Measurements from ENCODE around the gene LRGUK. TPM values are rescaled to one million over a fixed set of nuclear protein-coding genes. Genes with fewer than 3 reads are reported as not detected.

The LRGUK gene
- total RNA-seq, 2 donors from 2014 or later = 0.57 to 0.60 TPM

- no peak for ATAC-seq
- no peak overlapping the region for H3K4me3 Mint-ChIP-seq
- H3K36me3 Mint-ChIP-seq (ENCODE audit: low read depth) = no peaks in the 10 kb centered on the region
Measured at GRCh38 chr7:134254311-134254710, 127.2 kb downstream of the LRGUK start.

GRCh38 chr7:134255814-134256213 lies 128.7 kb downstream of the LRGUK start:
- no peaks in the 10 kb centered on the region for H3K9me3 ChIP-seq (ENCODE audit: control insufficient read depth, low read length, poor library complexity, severe bottlenecking)
- peaks cover 10% of the 10 kb centered on the region for H3K27me3 Mint-ChIP-seq
- H3K27ac Mint-ChIP-seq = no peak overlapping the region
- no peaks in the 10 kb centered on the region for H3K36me3 Mint-ChIP-seq (ENCODE audit: low read depth)
- H3K4me1 Mint-ChIP-seq = no peaks in the 10 kb centered on the region
- no peak for ATAC-seq
- H3K4me3 Mint-ChIP-seq = no peak overlapping the region
- no peak for DNase-seq

More at GRCh38 chr7:134254311-134254710, 127.2 kb downstream of the LRGUK start:
- Mint-ChIP-seq H3K4me1 (no peaks in the 10 kb centered on the region), H3K27me3 (peaks cover 20% of the 10 kb centered on the region), H3K27ac (no peak overlapping the region)
- H3K9me3 ChIP-seq (ENCODE audit: control insufficient read depth, low read length, poor library complexity, severe bottlenecking) = no peaks in the 10 kb centered on the region
- DNase-seq = no peak

GRCh38 chr7:134262322-134262721 lies 135.2 kb downstream of the LRGUK start:
- Mint-ChIP-seq H3K27me3 (peaks cover 7% of the 10 kb centered on the region), H3K4me1 (no peaks in the 10 kb centered on the region), H3K27ac (no peak overlapping the region), H3K4me3 (no peak overlapping the region), H3K36me3 (ENCODE audit: low read depth) (no peaks in the 10 kb centered on the region)
- no peak for ATAC-seq
- H3K9me3 ChIP-seq (ENCODE audit: control insufficient read depth, low read length, poor library complexity, severe bottlenecking) = no peaks in the 10 kb centered on the region
- DNase-seq = no peak

GRCh38 chr7:134276951-134277350 lies 149.8 kb downstream of the LRGUK start:
- peaks cover 2% of the 10 kb centered on the region for H3K4me1 Mint-ChIP-seq
- no peak for DNase-seq

GRCh38 chr7:134278502-134279153 lies 151.5 kb downstream of the LRGUK start:
- no peak for ATAC-seq
- no peaks in the 10 kb centered on the region for H3K9me3 ChIP-seq (ENCODE audit: control insufficient read depth, low read length, poor library complexity, severe bottlenecking)
- no peak overlapping the region for H3K4me3 Mint-ChIP-seq
- H3K27ac Mint-ChIP-seq = no peak overlapping the region
- H3K27me3 Mint-ChIP-seq = peaks cover 43% of the 10 kb centered on the region
- H3K36me3 Mint-ChIP-seq (ENCODE audit: low read depth) = peaks cover 2% of the 10 kb centered on the region
- peaks cover 2% of the 10 kb centered on the region for H3K4me1 Mint-ChIP-seq
- no peak for DNase-seq

More at GRCh38 chr7:134276951-134277350, 149.8 kb downstream of the LRGUK start:
- Mint-ChIP-seq H3K36me3 (ENCODE audit: low read depth) (no peaks in the 10 kb centered on the region), H3K4me3 (no peak overlapping the region), H3K27me3 (peaks cover 43% of the 10 kb centered on the region), H3K27ac (no peak overlapping the region)
- ATAC-seq = no peak
- H3K9me3 ChIP-seq (ENCODE audit: control insufficient read depth, low read length, poor library complexity, severe bottlenecking) = no peaks in the 10 kb centered on the region

- peaks cover 49% of the 10 kb centered on the region for H3K27me3 Mint-ChIP-seq
- ATAC-seq (no peak), DNase-seq (no peak)
- H3K4me3 Mint-ChIP-seq = no peak overlapping the region
- H3K9me3 ChIP-seq (ENCODE audit: control insufficient read depth, low read length, poor library complexity, severe bottlenecking) = no peaks in the 10 kb centered on the region
- H3K27ac Mint-ChIP-seq = no peak overlapping the region
- H3K4me1 Mint-ChIP-seq = peaks cover 2% of the 10 kb centered on the region
- peaks cover 2% of the 10 kb centered on the region for H3K36me3 Mint-ChIP-seq (ENCODE audit: low read depth)
Measured at GRCh38 chr7:134279336-134279735, 152.2 kb downstream of the LRGUK start.

GRCh38 chr7:134279898-134280297 lies 152.8 kb downstream of the LRGUK start:
- no peak overlapping the region for H3K27ac Mint-ChIP-seq
- DNase-seq (no peak), ATAC-seq (no peak)
- peaks cover 2% of the 10 kb centered on the region for H3K4me1 Mint-ChIP-seq
- H3K36me3 Mint-ChIP-seq (ENCODE audit: low read depth) = peaks cover 2% of the 10 kb centered on the region
- H3K4me3 Mint-ChIP-seq = no peak overlapping the region
- H3K9me3 ChIP-seq (ENCODE audit: control insufficient read depth, low read length, poor library complexity, severe bottlenecking) = no peaks in the 10 kb centered on the region
- peaks cover 50% of the 10 kb centered on the region for H3K27me3 Mint-ChIP-seq

- ATAC-seq = no peak
- H3K4me3 Mint-ChIP-seq = no peak overlapping the region
Measured at GRCh38 chr7:134280508-134280907, 153.4 kb downstream of the LRGUK start.

GRCh38 chr7:134284011-134284410 lies 156.9 kb downstream of the LRGUK start:
- Mint-ChIP-seq H3K4me1 (peaks cover 2% of the 10 kb centered on the region), H3K4me3 (no peak overlapping the region), H3K36me3 (ENCODE audit: low read depth) (peaks cover 2% of the 10 kb centered on the region), H3K27me3 (peaks cover 23% of the 10 kb centered on the region), H3K27ac (no peak overlapping the region)
- no peaks in the 10 kb centered on the region for H3K9me3 ChIP-seq (ENCODE audit: control insufficient read depth, low read length, poor library complexity, severe bottlenecking)
- DNase-seq (no peak), ATAC-seq (no peak)

More at GRCh38 chr7:134280508-134280907, 153.4 kb downstream of the LRGUK start:
- DNase-seq = no peak
- Mint-ChIP-seq H3K27ac (no peak overlapping the region), H3K36me3 (ENCODE audit: low read depth) (peaks cover 2% of the 10 kb centered on the region), H3K27me3 (peaks cover 50% of the 10 kb centered on the region), H3K4me1 (peaks cover 2% of the 10 kb centered on the region)
- H3K9me3 ChIP-seq (ENCODE audit: control insufficient read depth, low read length, poor library complexity, severe bottlenecking) = no peaks in the 10 kb centered on the region

GRCh38 chr7:134284952-134285351 lies 157.8 kb downstream of the LRGUK start:
- ATAC-seq (no peak), DNase-seq (no peak)
- H3K9me3 ChIP-seq (ENCODE audit: control insufficient read depth, low read length, poor library complexity, severe bottlenecking) = no peaks in the 10 kb centered on the region
- no peaks in the 10 kb centered on the region for H3K4me1 Mint-ChIP-seq
- H3K27ac Mint-ChIP-seq = no peak overlapping the region
- H3K4me3 Mint-ChIP-seq = no peak overlapping the region
- H3K36me3 Mint-ChIP-seq (ENCODE audit: low read depth) = peaks cover 2% of the 10 kb centered on the region
- peaks cover 19% of the 10 kb centered on the region for H3K27me3 Mint-ChIP-seq

- ATAC-seq (no peak), DNase-seq (no peak)
- no peaks in the 10 kb centered on the region for H3K4me1 Mint-ChIP-seq
- H3K4me3 Mint-ChIP-seq = no peak overlapping the region
- no peak overlapping the region for H3K27ac Mint-ChIP-seq
- H3K27me3 Mint-ChIP-seq = peaks cover 6% of the 10 kb centered on the region
- no peaks in the 10 kb centered on the region for H3K36me3 Mint-ChIP-seq (ENCODE audit: low read depth)
- H3K9me3 ChIP-seq (ENCODE audit: control insufficient read depth, low read length, poor library complexity, severe bottlenecking) = no peaks in the 10 kb centered on the region
Measured at GRCh38 chr7:134287916-134288659, 160.9 kb downstream of the LRGUK start.

- ATAC-seq (no peak), DNase-seq (no peak)
- no peaks in the 10 kb centered on the region for H3K9me3 ChIP-seq (ENCODE audit: control insufficient read depth, low read length, poor library complexity, severe bottlenecking)
- H3K27me3 Mint-ChIP-seq = no peaks in the 10 kb centered on the region
- no peak overlapping the region for H3K27ac Mint-ChIP-seq
- peaks cover 3% of the 10 kb centered on the region for H3K4me1 Mint-ChIP-seq
- no peak overlapping the region for H3K4me3 Mint-ChIP-seq
- H3K36me3 Mint-ChIP-seq (ENCODE audit: low read depth) = no peaks in the 10 kb centered on the region
Measured at GRCh38 chr7:134289423-134289822, 162.3 kb downstream of the LRGUK start.

GRCh38 chr7:134289841-134290240 lies 162.7 kb downstream of the LRGUK start:
- H3K4me1 Mint-ChIP-seq = peaks cover 3% of the 10 kb centered on the region
- ATAC-seq = no peak

GRCh38 chr7:134290286-134290685 lies 163.1 kb downstream of the LRGUK start:
- no peaks in the 10 kb centered on the region for H3K9me3 ChIP-seq (ENCODE audit: control insufficient read depth, low read length, poor library complexity, severe bottlenecking)
- H3K4me3 Mint-ChIP-seq = no peak overlapping the region
- H3K4me1 Mint-ChIP-seq = peaks cover 3% of the 10 kb centered on the region
- no peaks in the 10 kb centered on the region for H3K27me3 Mint-ChIP-seq
- no peak for DNase-seq
- H3K36me3 Mint-ChIP-seq (ENCODE audit: low read depth) = peaks cover 3% of the 10 kb centered on the region
- ATAC-seq = no peak
- no peak overlapping the region for H3K27ac Mint-ChIP-seq

More at GRCh38 chr7:134289841-134290240, 162.7 kb downstream of the LRGUK start:
- no peak overlapping the region for H3K27ac Mint-ChIP-seq
- H3K27me3 Mint-ChIP-seq = no peaks in the 10 kb centered on the region
- no peak for DNase-seq
- H3K36me3 Mint-ChIP-seq (ENCODE audit: low read depth) = peaks cover 2% of the 10 kb centered on the region
- no peak overlapping the region for H3K4me3 Mint-ChIP-seq
- no peaks in the 10 kb centered on the region for H3K9me3 ChIP-seq (ENCODE audit: control insufficient read depth, low read length, poor library complexity, severe bottlenecking)

Data from T-helper 17 cell (primary cell).